ENCODE measurements around the gene CDH22. TPM values are rescaled to one million over a fixed set of nuclear protein-coding genes. Genes with fewer than 3 reads are reported as not detected.

The CDH22 gene
- total RNA-seq, 1 experiment from 2014 or later: 0.11 TPM

- POLR2A ChIA-PET: no interaction called here
- Mint-ChIP-seq H3K4me1 (ENCODE audit: low read depth, unreplicated experiment) (no peaks in the 10 kb centered on the region), H3K36me3 (ENCODE audit: insufficient read depth, unreplicated experiment) (no peaks in the 10 kb centered on the region), H3K4me3 (ENCODE audit: unreplicated experiment) (no peak overlapping the region), H3K27ac (ENCODE audit: unreplicated experiment) (no peak overlapping the region), H3K27me3 (ENCODE audit: insufficient read depth, unreplicated experiment) (peaks cover 30% of the 10 kb centered on the region), H3K9me3 (ENCODE audit: unreplicated experiment) (no peaks in the 10 kb centered on the region)
- Histone ChIP-seq H3K4me1 (no peaks in the 10 kb centered on the region), H3K27me3 (replicated peaks; ENCODE audit: control insufficient read depth, insufficient read depth, low read length) (peaks cover 3% of the 10 kb centered on the region; the same call in 1 of the 2 replicates), H3K4me3 (ENCODE audit: low read depth, low read length) (no peak overlapping the region), H3K9me3 (no peaks in the 10 kb centered on the region), H3K36me3 (ENCODE audit: control insufficient read depth, insufficient read depth, low read length) (no peaks in the 10 kb centered on the region)
- no peak for TF ChIP-seq CTCF (IDR thresholded peaks at IDR 0.05; ENCODE audit: insufficient read depth in 1 of 2, low read depth in 1 of 2, low read length in 1 of 2, severe bottlenecking in 1 of 2, unreplicated experiment in 1 of 2)
- BruUV-seq (replicated peaks): no TSS peak
- intact Hi-C loops (cut with micrococcal nuclease; ENCODE audit: unreplicated experiment): no loop called here
- CTCF ChIA-PET: interaction anchor here (0.9 to 1.2 kb wide), 2 partner anchors 11 to 14 kb away, joined by 3 read pairs; no protein-coding TSS in a partner anchor
- DNase-seq: no peak
Measured at GRCh38 chr20:46145713-46146112, 162.6 kb downstream of the CDH22 start.

GRCh38 chr20:46144432-46145025 is 163.8 kb downstream of the CDH22 start:
- no peak overlapping the region for H3K4me3 ChIP-seq (ENCODE audit: low read depth, low read length)
- Mint-ChIP-seq H3K4me1 (ENCODE audit: low read depth, unreplicated experiment) (no peaks in the 10 kb centered on the region), H3K4me3 (ENCODE audit: unreplicated experiment) (no peak overlapping the region), H3K27ac (ENCODE audit: unreplicated experiment) (no peak overlapping the region), H3K36me3 (ENCODE audit: insufficient read depth, unreplicated experiment) (no peaks in the 10 kb centered on the region), H3K9me3 (ENCODE audit: unreplicated experiment) (no peaks in the 10 kb centered on the region), H3K27me3 (ENCODE audit: insufficient read depth, unreplicated experiment) (peaks cover 35% of the 10 kb centered on the region)
- H3K27me3 ChIP-seq (replicated peaks; ENCODE audit: control insufficient read depth, insufficient read depth, low read length): peaks cover 3% of the 10 kb centered on the region; the same call in 1 of the 2 replicates
- H3K4me1 ChIP-seq: no peaks in the 10 kb centered on the region
- no TSS peak for BruUV-seq (replicated peaks)
- ChIA-PET POLR2A (no interaction called here), CTCF (interaction anchor here (1.2 kb wide), 1 partner anchor 13 kb away, joined by 3 read pairs; no protein-coding TSS in a partner anchor)
- no peak for TF ChIP-seq CTCF (IDR thresholded peaks at IDR 0.05; ENCODE audit: insufficient read depth in 1 of 2, low read depth in 1 of 2, low read length in 1 of 2, severe bottlenecking in 1 of 2, unreplicated experiment in 1 of 2)
- intact Hi-C loops (cut with micrococcal nuclease; ENCODE audit: unreplicated experiment): no loop called here
- DNase-seq: no peak
- no peaks in the 10 kb centered on the region for H3K36me3 ChIP-seq (ENCODE audit: control insufficient read depth, insufficient read depth, low read length)
- no peaks in the 10 kb centered on the region for H3K9me3 ChIP-seq

- Mint-ChIP-seq H3K27me3 (ENCODE audit: insufficient read depth, unreplicated experiment) (peaks cover 40% of the 10 kb centered on the region), H3K4me1 (ENCODE audit: low read depth, unreplicated experiment) (no peaks in the 10 kb centered on the region), H3K27ac (ENCODE audit: unreplicated experiment) (no peak overlapping the region), H3K36me3 (ENCODE audit: insufficient read depth, unreplicated experiment) (no peaks in the 10 kb centered on the region), H3K9me3 (ENCODE audit: unreplicated experiment) (no peaks in the 10 kb centered on the region), H3K4me3 (ENCODE audit: unreplicated experiment) (no peak overlapping the region)
- ChIA-PET POLR2A (no interaction called here), CTCF (no interaction called here)
- Histone ChIP-seq H3K9me3 (no peaks in the 10 kb centered on the region), H3K4me1 (no peaks in the 10 kb centered on the region), H3K4me3 (ENCODE audit: low read depth, low read length) (no peak overlapping the region), H3K27me3 (replicated peaks; ENCODE audit: control insufficient read depth, insufficient read depth, low read length) (peaks cover 1% of the 10 kb centered on the region; the same call in 1 of the 2 replicates), H3K36me3 (ENCODE audit: control insufficient read depth, insufficient read depth, low read length) (no peaks in the 10 kb centered on the region)
- intact Hi-C loops (cut with micrococcal nuclease; ENCODE audit: unreplicated experiment): no loop called here
- DNase-seq: no peak
- no TSS peak for BruUV-seq (replicated peaks)
- TF ChIP-seq CTCF (IDR thresholded peaks at IDR 0.05; ENCODE audit: insufficient read depth in 1 of 2, low read depth in 1 of 2, low read length in 1 of 2, severe bottlenecking in 1 of 2, unreplicated experiment in 1 of 2): no peak
Measured at GRCh38 chr20:46142124-46142523, 166.2 kb downstream of the CDH22 start.

Measured in Caco-2 (cell line).